RWPE2 (cell line): ENCODE results near the gene SLC49A4.

Experiments
- ATAC-seq: fragments of 200-7000 bp; cut with Tn5 transposase; 3 replicates; pipeline ENCODE4 v1.9.1; 2021; ENCODE audit warnings: low read depth
- DNase-seq: peaks from one replicate; pipeline ENCODE4 v3.0.0-alpha.2; 2020; ENCODE audit warnings: low spot score
- H3K27ac ChIP-seq: fragments of 450-650 bp; 2 replicates; pipeline ENCODE4 v1.5.1; 2017; ENCODE audit warnings: mild to moderate bottlenecking; ENCODE audit not compliant: poor library complexity, severe bottlenecking
- H3K27me3 ChIP-seq: fragments of 250-450 bp; sonication (Bioruptor Pico); 2 replicates; pipeline ENCODE4 v1.5.1; 2021; ENCODE audit warnings: mild to moderate bottlenecking, moderate library complexity; ENCODE audit not compliant: insufficient read depth, poor library complexity, severe bottlenecking
- H3K36me3 ChIP-seq: fragments of 250-450 bp; sonication (Bioruptor Pico); 2 replicates; pipeline ENCODE4 v1.5.1; 2020; ENCODE audit warnings: low read depth, mild to moderate bottlenecking, moderate library complexity
- H3K4me1 ChIP-seq: fragments of 250-450 bp; sonication (Bioruptor Pico); 2 replicates; pipeline ENCODE4 v1.5.1; 2021; ENCODE audit warnings: mild to moderate bottlenecking, moderate library complexity; ENCODE audit not compliant: insufficient read depth, poor library complexity, severe bottlenecking
- H3K4me3 ChIP-seq: fragments of 250-450 bp; sonication (Bioruptor Pico); 2 replicates; pipeline ENCODE4 v1.5.1; 2021; ENCODE audit warnings: mild to moderate bottlenecking, moderate library complexity; ENCODE audit not compliant: severe bottlenecking
- H3K9me3 ChIP-seq: fragments of 250-450 bp; sonication (Bioruptor Pico); 2 replicates; pipeline ENCODE4 v1.5.1; 2021; ENCODE audit warnings: mild to moderate bottlenecking, moderate library complexity; ENCODE audit not compliant: severe bottlenecking
- CTCF ChIP-seq: fragments of 450-650 bp; IDR thresholded peaks from one replicate; pipeline ENCODE4 v1.5.1; 2017; ENCODE audit warnings: mild to moderate bottlenecking, moderate library complexity; ENCODE audit not compliant: poor library complexity, severe bottlenecking

Gene SLC49A4

GRCh38 chr3:122755491-122755890 lies 39.4 kb upstream of the SLC49A4 start:
- H3K27me3 ChIP-seq, result no peaks in the 10 kb centered on the region
- no peak for DNase-seq
- peaks cover 7% of the 10 kb centered on the region for H3K36me3 ChIP-seq
- no peaks in the 10 kb centered on the region for H3K9me3 ChIP-seq
- H3K27ac ChIP-seq, result no peak overlapping the region
- H3K4me1 ChIP-seq, result no peaks in the 10 kb centered on the region
- H3K4me3 ChIP-seq, result no peak overlapping the region
- TF ChIP-seq CTCF, result no peak
- no peak for ATAC-seq

- H3K36me3 ChIP-seq, result peaks cover 3% of the 10 kb centered on the region
- DNase-seq, result no peak
- H3K4me3 ChIP-seq, result no peak overlapping the region
- no peaks in the 10 kb centered on the region for H3K4me1 ChIP-seq
- no peaks in the 10 kb centered on the region for H3K9me3 ChIP-seq
- no peak overlapping the region for H3K27ac ChIP-seq
- TF ChIP-seq CTCF, result no peak
- H3K27me3 ChIP-seq, result no peaks in the 10 kb centered on the region
- no peak for ATAC-seq
These were observed 35.9 kb upstream of the SLC49A4 start for GRCh38 chr3:122758877-122759560.

GRCh38 chr3:122760453-122761271 lies 34.2 kb upstream of the SLC49A4 start:
- no peaks in the 10 kb centered on the region for H3K27me3 ChIP-seq
- DNase-seq, result no peak
- H3K27ac ChIP-seq, result no peak overlapping the region
- no peak for ATAC-seq
- H3K4me1 ChIP-seq, result no peaks in the 10 kb centered on the region
- no peaks in the 10 kb centered on the region; the same call in 1 of the 2 replicates for H3K36me3 ChIP-seq
- no peak overlapping the region for H3K4me3 ChIP-seq
- no peak for TF ChIP-seq CTCF
- H3K9me3 ChIP-seq, result no peaks in the 10 kb centered on the region

- no peak overlapping the region for H3K4me3 ChIP-seq
- no peak for TF ChIP-seq CTCF
- H3K27ac ChIP-seq, result no peak overlapping the region
- H3K36me3 ChIP-seq, result peaks cover 3% of the 10 kb centered on the region; the same call in 1 of the 2 replicates
- ATAC-seq (no peak), DNase-seq (no peak)
- H3K27me3 ChIP-seq, result no peaks in the 10 kb centered on the region
- no peaks in the 10 kb centered on the region for H3K9me3 ChIP-seq
- H3K4me1 ChIP-seq, result no peaks in the 10 kb centered on the region
These were observed 28.4 kb upstream of the SLC49A4 start for GRCh38 chr3:122766430-122766829.
